K562 (cell line): ENCODE measurements around the gene KCNQ5. TPM values are rescaled to one million over a fixed set of nuclear protein-coding genes. Genes with fewer than 3 reads are reported as not detected.

Experiments
- ATAC-seq: fragments of 200-7000 bp; cut with Tn5 transposase; 3 replicates; pipeline ENCODE4 v1.9.1; 2020; ENCODE audit warnings: moderate library complexity
- BruUV-seq: library from RNA; stranded (reverse); fragments of 400-500 nt; replicated peaks from 2 replicates; lab custom pipeline; 2021; lab: Mats Ljungman, UMichigan
- CTCF ChIA-PET: fragments of 300-600 bp; formaldehyde crosslinking; extraction: SDS; loops from one replicate; lab custom pipeline; 2021; ENCODE audit warnings: low intra/inter-chr PET ratio; lab: Yijun Ruan, JAX
- POLR2A ChIA-PET: fragments of 300-600, 350-650 bp; sonication (Branson Sonifier 250); formaldehyde crosslinking; extraction: SDS; loops from one replicate; lab custom pipeline; 2021; ENCODE audit warnings: antibody characterized with exemption, inconsistent platforms; lab: Yijun Ruan, JAX
- DNase-seq, 4 experiments: peaks; one replicate each; pipeline versions ENCODE4 v3.0.0 to v3.0.0-alpha.2; 2011 to 2018; ENCODE audit warnings: low spot score in 3 of 4, mixed read lengths in 3 of 4; ENCODE audit errors: extremely low read depth in 1 of 4
- FAIRE-seq: peaks from 2 replicates; lab custom pipeline; 2011; peaks lifted over from hg19 to GRCh38; lab: Jason Lieb, UNC
- H2AFZ ChIP-seq: 2 replicates; pipeline ENCODE4 v1.6.0; 2011; ENCODE audit warnings: low read depth, low read length, control low read depth, inconsistent platforms
- H3K27ac ChIP-seq: fragments of 200-600 bp; 3 replicates; pipeline ENCODE4 v1.8.0; 2011; ENCODE audit warnings: low read depth, mild to moderate bottlenecking, control low read depth, inconsistent platforms, low read length, moderate library complexity, mixed read lengths; ENCODE audit errors: extremely low read depth
- H3K27me3 ChIP-seq, 2 experiments: fragments of 300-600 bp in 1 of 2; 2 replicates in 1 of 2; 3 replicates in 1 of 2; pipeline versions ENCODE4 v1.6.0 to v1.8.0; 2011; ENCODE audit warnings: inconsistent platforms in 2 of 2, low read length in 2 of 2, mild to moderate bottlenecking in 1 of 2, mixed read lengths in 1 of 2, moderate library complexity in 1 of 2; ENCODE audit not compliant: control insufficient read depth in 2 of 2, insufficient read depth in 2 of 2
- H3K36me3 ChIP-seq: fragments of 300-600 bp; 3 replicates; pipeline ENCODE4 v1.8.0; 2011; ENCODE audit warnings: mild to moderate bottlenecking, low read length, inconsistent platforms; ENCODE audit not compliant: control insufficient read depth, insufficient read depth
- H3K4me1 ChIP-seq, 2 experiments: fragments of 200-600 bp in 1 of 2; replicated peaks in 1 of 2; 2 replicates in 1 of 2; 3 replicates in 1 of 2; pipeline versions ENCODE4 v1.5.1 to v1.8.0; 2011; ENCODE audit warnings: inconsistent platforms in 2 of 2, low read length in 2 of 2, mild to moderate bottlenecking in 1 of 2, mixed read lengths in 1 of 2, moderate library complexity in 1 of 2; ENCODE audit not compliant: control insufficient read depth in 2 of 2, insufficient read depth in 2 of 2
- H3K4me2 ChIP-seq: 2 replicates; pipeline ENCODE4 v1.6.1; 2011; ENCODE audit warnings: low read length, control low read depth, inconsistent platforms, mixed read lengths; ENCODE audit not compliant: insufficient read depth
- H3K4me3 ChIP-seq: fragments of 200-600 bp; sonication (generic), shearing (Covaris generic); 2 replicates; pipeline ENCODE4 v1.5.1; 2016; ENCODE audit warnings: control low read depth, inconsistent platforms
- H3K79me2 ChIP-seq: fragments of 200-600 bp; 3 replicates; pipeline ENCODE4 v1.8.0; 2011; ENCODE audit warnings: low read length, inconsistent platforms; ENCODE audit not compliant: control insufficient read depth, insufficient read depth
- H3K9ac ChIP-seq, 2 experiments: 2 replicates each; pipeline versions ENCODE4 v1.6.0 to v1.6.1; 2011; ENCODE audit warnings: low read depth in 2 of 2, low read length in 2 of 2, control low read depth in 1 of 2, inconsistent platforms in 1 of 2, mild to moderate bottlenecking in 1 of 2, mixed read lengths in 1 of 2; ENCODE audit not compliant: insufficient read depth in 1 of 2
- H3K9me1 ChIP-seq: one replicate; pipeline ENCODE4 v1.6.0; 2011; ENCODE audit warnings: inconsistent platforms, mild to moderate bottlenecking, low read length, moderate library complexity; ENCODE audit not compliant: control insufficient read depth, insufficient read depth
- H3K9me3 ChIP-seq: replicated peaks from 2 replicates; pipeline ENCODE4 v1.5.1; 2011; ENCODE audit warnings: low read depth, low read length, inconsistent platforms; ENCODE audit not compliant: control insufficient read depth, insufficient read depth
- H4K20me1 ChIP-seq: replicated peaks from 2 replicates; pipeline ENCODE4 v1.6.1; 2011; ENCODE audit warnings: low read length, inconsistent platforms, mixed read lengths; ENCODE audit not compliant: control insufficient read depth, insufficient read depth
- HINFP ChIP-seq: fragments of 450-650 bp; conservative IDR thresholded peaks from 2 replicates; pipeline ENCODE4 v1.6.1; 2016; ENCODE audit warnings: missing genetic modification characterization, low read depth, mild to moderate bottlenecking, control low read depth, missing compliant biosample characterization
- NR3C1 ChIP-seq: sonication (generic); formaldehyde crosslinking; IDR thresholded peaks from 2 replicates; pipeline ENCODE4 v1.8.1; 2022; ENCODE audit warnings: missing genetic modification reagents
- PCBP1 ChIP-seq: fragments of 200-400 bp; formaldehyde crosslinking; IDR thresholded peaks from 2 replicates; pipeline ENCODE4 v1.6.1; 2018; ENCODE audit warnings: mild to moderate bottlenecking, low read depth, low read length; ENCODE audit not compliant: poor library complexity, severe bottlenecking
- PHB2 ChIP-seq: fragments of 450-650 bp; IDR thresholded peaks from 2 replicates; pipeline ENCODE4 v1.6.1; 2017; ENCODE audit warnings: low read depth
- ZNF280B ChIP-seq: fragments of 250-450 bp; sonication (Bioruptor Pico); IDR thresholded peaks from 2 replicates; pipeline ENCODE4 v1.5.1; 2021; ENCODE audit warnings: mild to moderate bottlenecking
- ZNF324 ChIP-seq: fragments of 250-450 bp; sonication (Bioruptor Pico); IDR thresholded peaks from 2 replicates; pipeline ENCODE4 v1.4.0; 2020; ENCODE audit warnings: mild to moderate bottlenecking
- ZNF512 ChIP-seq: IDR thresholded peaks from 2 replicates; pipeline ENCODE4 v1.6.1; 2016; ENCODE audit warnings: missing genetic modification characterization, missing compliant biosample characterization
- WGBS: fragments of 100-300 bp; shearing (Covaris generic); methylation state at CpG from one replicate; pipeline ENCODE4 v1.1.6; 2016; ENCODE audit warnings: low coverage, mixed read lengths; ENCODE audit not compliant: insufficient coverage; ENCODE audit errors: missing lambda C conversion rate; 5-methylcytosine and 5-hydroxymethylcytosine counted together
- in situ Hi-C: fragments of 300-500 bp; cut with MboI; formaldehyde crosslinking; loops from 4 replicates; pipeline ENCODE4 v1.15.0; 2018; ENCODE audit warnings: inconsistent platforms, mixed read lengths
- intact Hi-C: fragments of 100-400 bp; cut with micrococcal nuclease; formaldehyde crosslinking; loops from 2 replicates; pipeline ENCODE4 v1.14.2; 2022
- polyA plus RNA-seq, 8 experiments: library from polyadenylated mRNA; depleted of rRNA in 4 of 8; stranded (reverse) in 5 of 8; unstranded in 3 of 8; fragments of >200 nt; fragmentation: Nextera tagmentation in 2 of 8; fragmentation: Illumina TruSeq in 1 of 8; extraction: Ambion mirVana in 2 of 8; extraction: Trizol in 1 of 8; gene quantifications; 2 replicates each; pipeline versions ENCODE4 v1.2.1 to v1.2.3, GENCODE V29; 2011 to 2014; ENCODE audit warnings: inconsistent platforms in 1 of 8, missing spikeins in 1 of 8
- total RNA-seq, 7 experiments: library from RNA; depleted of rRNA in 6 of 7; stranded (reverse); fragments of >200 nt in 6 of 7; fragmentation: Illumina TruSeq in 2 of 7; extraction: Trizol in 2 of 7; gene quantifications; 2 replicates each; pipeline versions ENCODE4 v1.2.1 to v1.2.3, GENCODE V29; 2011 to 2021; ENCODE audit warnings: low replicate concordance in 1 of 7
- TF ChIP-seq, protein P1 (sequence below): sonication (generic); formaldehyde crosslinking; IDR thresholded peaks from 2 replicates; pipeline ENCODE4 v1.8.0; 2022; ENCODE audit warnings: missing genetic modification reagents, mild to moderate bottlenecking, borderline replicate concordance
- TF ChIP-seq, protein P2 (sequence below): fragments of 200-400 bp; formaldehyde crosslinking; IDR thresholded peaks from 2 replicates; pipeline ENCODE4 v1.6.1; 2017; ENCODE audit warnings: mild to moderate bottlenecking, low read depth, low read length, moderate library complexity

The KCNQ5 gene
- total and polyA plus RNA-seq, 9 of the 15 experiments (the other 6 are each of a cell fraction or from before 2014, with no cell fraction given), result 0.31 to 5.9 (median 2.6) TPM

DNA sequence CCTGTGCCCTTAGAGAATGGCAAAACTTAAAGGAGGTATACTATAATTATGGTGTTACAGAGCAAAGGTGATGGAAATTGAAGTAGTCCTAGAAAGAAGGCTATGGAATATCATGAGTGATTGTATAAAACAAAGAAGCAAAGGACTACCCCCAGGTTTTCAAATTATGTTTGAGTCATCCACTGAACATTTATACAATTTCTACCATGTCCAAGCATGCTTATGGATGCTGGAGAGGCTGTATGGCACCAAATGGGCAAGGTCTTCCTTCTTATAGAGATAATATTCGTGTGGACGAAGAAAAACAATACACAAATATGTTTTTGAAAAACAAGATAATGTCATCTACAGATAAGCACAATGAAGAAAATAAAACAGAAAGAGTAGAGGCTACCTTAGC is 425.9 kb downstream of the KCNQ5 start:
- FAIRE-seq (no peak), DNase-seq (no peak), ATAC-seq (no peak)
- CTCF ChIA-PET, result no interaction called here
- WGBS, result 0% methylated on average over 2 of the region's 2 CpGs
- POLR2A ChIA-PET, result no interaction called here
- in situ Hi-C loops (no loop called here), intact Hi-C loops (no loop called here)
- H3K9ac ChIP-seq, result no peak overlapping the region
- H3K36me3 ChIP-seq, result no peaks in the 10 kb centered on the region
- H3K9me3 ChIP-seq, result no peaks in the 10 kb centered on the region
- no TSS peak for BruUV-seq
- H3K9me1 ChIP-seq, result no peaks in the 10 kb centered on the region
- H3K27ac ChIP-seq, result no peak overlapping the region
- H3K4me2 ChIP-seq, result no peak overlapping the region
- no peaks in the 10 kb centered on the region for H4K20me1 ChIP-seq
- no peaks in the 10 kb centered on the region for H3K27me3 ChIP-seq
- H3K4me1 ChIP-seq, result no peaks in the 10 kb centered on the region
- H3K4me3 ChIP-seq, result no peak overlapping the region
- H3K79me2 ChIP-seq, result no peaks in the 10 kb centered on the region
- H2AFZ ChIP-seq, result no peak overlapping the region
- TF ChIP-seq HINFP (tag) (no peak), ZNF280B (CRISPR knock-in tag) (no peak), PHB2 (no peak), ZNF512 (tag) (no peak), NR3C1 (CRISPR knock-in tag) (no peak), ZNF324 (CRISPR knock-in tag) (no peak), PCBP1 (no peak)
- TF ChIP-seq, protein P1, sequence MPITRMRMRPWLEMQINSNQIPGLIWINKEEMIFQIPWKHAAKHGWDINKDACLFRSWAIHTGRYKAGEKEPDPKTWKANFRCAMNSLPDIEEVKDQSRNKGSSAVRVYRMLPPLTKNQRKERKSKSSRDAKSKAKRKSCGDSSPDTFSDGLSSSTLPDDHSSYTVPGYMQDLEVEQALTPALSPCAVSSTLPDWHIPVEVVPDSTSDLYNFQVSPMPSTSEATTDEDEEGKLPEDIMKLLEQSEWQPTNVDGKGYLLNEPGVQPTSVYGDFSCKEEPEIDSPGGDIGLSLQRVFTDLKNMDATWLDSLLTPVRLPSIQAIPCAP (CRISPR knock-in tag), result no peak
- TF ChIP-seq, protein P2, sequence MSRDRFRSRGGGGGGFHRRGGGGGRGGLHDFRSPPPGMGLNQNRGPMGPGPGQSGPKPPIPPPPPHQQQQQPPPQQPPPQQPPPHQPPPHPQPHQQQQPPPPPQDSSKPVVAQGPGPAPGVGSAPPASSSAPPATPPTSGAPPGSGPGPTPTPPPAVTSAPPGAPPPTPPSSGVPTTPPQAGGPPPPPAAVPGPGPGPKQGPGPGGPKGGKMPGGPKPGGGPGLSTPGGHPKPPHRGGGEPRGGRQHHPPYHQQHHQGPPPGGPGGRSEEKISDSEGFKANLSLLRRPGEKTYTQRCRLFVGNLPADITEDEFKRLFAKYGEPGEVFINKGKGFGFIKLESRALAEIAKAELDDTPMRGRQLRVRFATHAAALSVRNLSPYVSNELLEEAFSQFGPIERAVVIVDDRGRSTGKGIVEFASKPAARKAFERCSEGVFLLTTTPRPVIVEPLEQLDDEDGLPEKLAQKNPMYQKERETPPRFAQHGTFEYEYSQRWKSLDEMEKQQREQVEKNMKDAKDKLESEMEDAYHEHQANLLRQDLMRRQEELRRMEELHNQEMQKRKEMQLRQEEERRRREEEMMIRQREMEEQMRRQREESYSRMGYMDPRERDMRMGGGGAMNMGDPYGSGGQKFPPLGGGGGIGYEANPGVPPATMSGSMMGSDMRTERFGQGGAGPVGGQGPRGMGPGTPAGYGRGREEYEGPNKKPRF, result no peak
